NCI-H82 treated with DMSO at 0.1 percent for 48 hours (cell line): ENCODE data around the gene S100A12.

Source experiments
- DNase-seq: peaks from one replicate; lab custom pipeline; 2025; ENCODE audit not compliant: unreplicated experiment; lab: John Stamatoyannopoulos, UW

The S100A12 gene

DNA sequence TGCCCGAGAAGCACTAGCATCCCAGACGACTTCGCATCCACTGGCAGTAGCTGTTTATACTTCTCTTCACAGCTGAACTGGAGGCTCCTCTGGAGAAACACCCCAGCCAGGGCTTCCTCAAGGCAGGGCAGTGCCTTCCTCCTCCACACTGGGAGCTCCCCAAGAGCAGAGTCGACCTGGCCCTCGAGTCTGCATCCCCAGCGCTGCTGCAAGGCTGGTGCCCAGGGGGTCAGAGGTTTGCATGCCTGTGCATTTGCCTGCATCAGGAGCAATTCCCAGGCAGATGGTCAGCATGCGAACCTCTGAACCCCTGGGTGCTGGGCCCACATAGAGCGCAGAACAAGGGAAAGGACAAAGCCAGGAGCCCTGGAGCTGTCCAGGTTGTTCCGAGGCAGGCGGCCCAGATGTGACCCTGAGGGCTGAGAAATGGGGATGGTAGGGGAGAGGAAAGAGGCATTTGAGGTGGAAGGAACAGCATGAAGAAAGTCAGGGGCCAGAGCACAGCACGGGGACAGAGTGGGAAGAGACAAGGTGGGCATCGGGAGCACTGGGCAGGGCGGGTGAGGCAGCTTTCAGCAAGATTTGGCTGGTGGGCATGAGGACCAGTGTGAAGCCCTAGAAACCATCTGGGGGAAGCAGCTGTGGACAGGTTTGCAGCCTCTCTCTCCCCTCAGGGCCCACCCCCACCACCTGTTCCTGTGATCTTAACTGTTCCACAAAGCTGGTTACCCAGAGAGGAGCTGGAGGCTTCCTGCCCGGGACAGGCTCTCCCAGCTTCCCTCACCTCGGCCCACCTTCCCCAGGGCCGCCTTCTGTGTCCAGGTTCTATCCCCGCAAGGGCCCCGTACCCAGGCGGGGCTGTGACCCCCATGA lies 21.9 kb upstream of the S100A12 start:
- peak; percentile 31 for DNase-seq

DNA sequence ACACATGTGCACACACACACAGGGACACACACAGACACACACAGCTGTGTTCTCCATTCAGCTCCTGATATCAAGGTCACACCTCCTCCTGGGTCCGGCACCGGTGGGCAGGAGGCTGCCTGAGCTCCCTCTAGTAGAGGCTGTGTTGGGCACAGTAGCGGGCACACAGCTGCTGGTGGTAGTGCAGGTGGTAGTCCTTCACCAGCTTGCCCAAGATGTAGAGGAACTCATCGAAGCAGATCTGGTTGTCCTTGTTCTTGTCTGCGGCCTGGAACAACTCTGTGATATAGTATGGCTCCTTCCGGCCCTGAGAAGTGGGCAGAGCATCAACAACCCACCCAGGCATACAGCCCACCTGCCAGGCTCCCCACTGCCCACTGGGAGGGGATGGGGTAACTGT lies 21.0 kb upstream of the S100A12 start:
- no peak for DNase-seq

DNA sequence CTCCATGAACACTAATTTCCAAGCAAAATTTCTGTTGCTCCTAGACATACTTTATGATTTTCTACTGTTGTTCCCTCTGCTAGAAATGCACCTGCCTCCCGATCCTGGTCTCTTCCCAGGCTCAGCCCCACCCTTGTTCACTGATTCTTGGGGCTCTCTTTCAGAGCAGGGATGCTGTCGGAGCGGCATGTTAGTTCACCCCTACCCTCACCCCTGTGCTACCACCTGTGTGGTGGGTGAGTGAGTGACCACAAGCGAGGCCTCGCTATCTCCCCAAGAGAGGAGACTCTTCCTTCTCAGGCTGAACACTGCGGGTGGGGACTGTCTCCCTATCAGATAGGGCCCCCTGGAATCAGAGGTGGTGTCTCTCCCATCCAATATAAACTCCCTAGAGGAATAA lies 20.4 kb upstream of the S100A12 start:
- DNase-seq: no peak

DNA sequence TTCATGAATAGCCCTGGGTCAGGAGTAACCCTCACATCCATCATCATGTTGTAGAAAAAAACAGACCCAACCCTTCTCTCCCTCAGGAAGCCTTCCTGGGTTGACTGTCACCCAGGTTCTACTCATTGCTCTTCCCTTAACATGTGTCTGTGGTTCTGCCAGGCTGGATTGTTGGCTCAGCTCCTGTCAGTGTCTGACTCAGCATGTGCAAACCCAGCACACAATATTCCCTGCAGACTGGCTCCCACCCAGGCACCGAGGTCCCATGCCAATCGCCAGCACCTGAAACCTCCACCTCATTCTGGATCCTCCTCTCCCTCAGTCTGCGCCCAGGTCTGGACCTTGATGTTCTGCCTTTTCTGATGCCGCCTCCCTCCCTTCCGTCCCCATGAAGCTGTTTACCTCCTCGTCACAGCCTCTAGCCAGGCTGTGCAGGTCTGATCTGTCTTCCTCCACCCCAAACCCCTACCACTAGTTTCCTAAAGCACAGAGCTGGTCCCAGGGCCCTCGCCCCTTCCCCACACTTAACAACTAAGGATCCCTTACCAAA lies 19.8 kb upstream of the S100A12 start:
- DNase-seq: no peak

DNA sequence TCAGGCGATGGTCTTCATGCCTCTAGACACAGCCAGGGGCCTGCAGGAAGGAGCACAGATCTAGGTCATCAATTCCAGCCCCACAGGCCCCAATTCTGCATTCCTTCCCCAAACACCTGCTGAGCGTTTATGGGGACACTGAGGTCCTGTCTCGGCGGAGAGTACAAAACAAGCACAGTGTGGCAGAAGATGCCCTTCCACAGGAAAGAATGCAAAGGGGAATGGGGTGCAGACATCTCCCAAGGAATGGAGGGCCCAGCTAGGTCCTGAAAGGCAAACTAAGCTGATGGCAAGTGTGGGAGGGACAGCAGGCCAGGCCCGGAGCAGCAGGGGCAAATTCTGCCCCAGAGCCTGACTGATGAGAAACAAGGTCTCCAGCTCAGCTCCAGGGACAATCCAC lies 19.0 kb upstream of the S100A12 start:
- no peak for DNase-seq

DNA sequence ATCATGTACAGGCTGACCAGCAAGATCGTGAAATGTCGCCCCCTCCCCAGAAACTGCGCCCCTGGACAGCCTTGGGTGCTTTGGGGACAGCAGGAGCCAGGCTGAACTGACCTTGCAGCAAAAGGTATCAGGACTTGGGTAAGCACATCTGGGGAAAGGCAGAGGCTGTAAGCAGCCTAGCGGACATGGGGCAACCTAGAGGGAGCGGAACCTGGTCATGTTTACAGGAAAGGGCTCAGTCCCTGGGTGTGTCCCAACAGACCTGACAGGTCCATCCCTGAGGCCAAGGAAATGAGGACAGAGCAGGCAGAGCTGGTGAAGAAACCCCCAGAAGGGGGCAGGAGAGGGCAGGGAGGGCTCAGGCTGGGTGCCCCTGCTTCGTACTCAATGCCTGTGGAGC lies 18.5 kb upstream of the S100A12 start:
- DNase-seq: no peak

DNA sequence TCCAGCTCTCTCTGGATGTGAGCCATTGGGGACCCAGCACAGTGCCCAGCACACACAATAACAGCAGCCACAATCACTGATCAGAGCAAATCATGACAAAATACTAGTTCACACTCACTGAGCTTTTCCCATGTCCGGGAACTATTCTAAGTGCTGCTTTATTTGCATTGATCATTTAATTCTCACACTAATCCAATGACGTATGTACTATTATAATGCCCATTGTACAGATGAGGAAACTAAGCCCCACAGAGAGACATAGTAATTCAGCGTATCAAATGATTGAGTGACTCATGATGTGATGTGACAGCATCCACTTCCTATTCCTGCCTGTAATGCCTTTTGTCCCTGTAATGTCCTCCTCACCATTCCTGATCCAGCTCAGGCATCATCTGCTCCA lies 17.4 kb upstream of the S100A12 start:
- DNase-seq: no peak

DNA sequence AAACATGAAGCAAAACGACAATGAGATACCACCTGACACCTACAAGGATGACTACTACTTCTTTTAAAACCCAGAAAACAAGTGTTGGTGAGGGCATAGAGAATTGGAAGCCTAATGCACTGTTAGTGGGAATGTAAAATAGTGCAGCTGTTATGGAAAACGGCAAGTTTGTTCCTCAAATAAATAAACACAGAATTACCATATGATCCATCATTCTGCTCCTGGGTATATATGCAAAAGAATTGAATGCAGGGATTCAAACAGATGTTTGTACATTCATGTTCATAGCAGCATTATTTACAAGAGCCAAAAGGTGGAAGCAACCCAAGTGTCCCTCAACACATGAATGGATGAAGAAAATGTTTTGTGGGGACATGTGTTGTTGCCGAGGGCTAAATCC lies 16.8 kb upstream of the S100A12 start:
- no peak for DNase-seq

DNA sequence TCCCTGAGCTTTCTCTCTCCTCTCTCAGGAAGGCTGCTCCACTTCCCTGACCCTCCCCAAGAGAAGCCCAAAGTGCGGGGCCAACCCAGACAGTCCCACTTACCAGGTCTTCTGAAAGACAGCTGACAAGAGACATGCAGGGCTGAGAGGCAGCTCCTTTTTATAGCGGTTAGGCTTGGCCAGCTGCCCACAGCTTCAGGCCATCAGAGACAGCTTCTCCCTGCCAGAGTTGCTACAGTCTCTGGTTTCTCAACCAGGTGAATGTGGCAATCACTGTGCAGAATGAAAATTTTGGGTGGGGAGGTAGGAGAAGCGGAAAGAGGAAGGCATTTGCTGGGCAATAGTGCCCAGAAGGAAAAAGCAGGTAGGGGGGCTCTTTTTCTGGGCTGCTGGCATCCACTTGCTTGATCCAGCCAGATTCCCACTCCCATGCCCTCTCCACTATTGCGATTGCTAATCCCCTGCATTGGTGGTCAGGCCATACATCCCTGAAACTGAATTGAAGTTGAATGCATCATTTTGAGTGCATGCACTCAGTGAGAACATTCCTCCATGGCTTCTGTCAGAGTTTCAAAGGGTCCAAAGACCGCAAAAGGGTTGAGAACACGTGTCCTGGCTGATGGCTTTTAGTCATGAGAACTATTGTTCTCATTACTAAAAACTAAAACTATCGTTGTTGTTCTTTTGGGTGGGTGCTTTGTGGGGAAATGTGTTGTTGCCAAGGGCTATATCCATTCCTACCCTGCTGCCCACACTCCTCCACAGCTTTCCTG lies 15.7 kb upstream of the S100A12 start, which contains the start of gene S100A8:
Gene S100A8, minus strand, starts transcription at position 136 of the 773 bp plus-strand sequence. CDS start 538 bp downstream, outside the sequence.
- no peak for DNase-seq

DNA sequence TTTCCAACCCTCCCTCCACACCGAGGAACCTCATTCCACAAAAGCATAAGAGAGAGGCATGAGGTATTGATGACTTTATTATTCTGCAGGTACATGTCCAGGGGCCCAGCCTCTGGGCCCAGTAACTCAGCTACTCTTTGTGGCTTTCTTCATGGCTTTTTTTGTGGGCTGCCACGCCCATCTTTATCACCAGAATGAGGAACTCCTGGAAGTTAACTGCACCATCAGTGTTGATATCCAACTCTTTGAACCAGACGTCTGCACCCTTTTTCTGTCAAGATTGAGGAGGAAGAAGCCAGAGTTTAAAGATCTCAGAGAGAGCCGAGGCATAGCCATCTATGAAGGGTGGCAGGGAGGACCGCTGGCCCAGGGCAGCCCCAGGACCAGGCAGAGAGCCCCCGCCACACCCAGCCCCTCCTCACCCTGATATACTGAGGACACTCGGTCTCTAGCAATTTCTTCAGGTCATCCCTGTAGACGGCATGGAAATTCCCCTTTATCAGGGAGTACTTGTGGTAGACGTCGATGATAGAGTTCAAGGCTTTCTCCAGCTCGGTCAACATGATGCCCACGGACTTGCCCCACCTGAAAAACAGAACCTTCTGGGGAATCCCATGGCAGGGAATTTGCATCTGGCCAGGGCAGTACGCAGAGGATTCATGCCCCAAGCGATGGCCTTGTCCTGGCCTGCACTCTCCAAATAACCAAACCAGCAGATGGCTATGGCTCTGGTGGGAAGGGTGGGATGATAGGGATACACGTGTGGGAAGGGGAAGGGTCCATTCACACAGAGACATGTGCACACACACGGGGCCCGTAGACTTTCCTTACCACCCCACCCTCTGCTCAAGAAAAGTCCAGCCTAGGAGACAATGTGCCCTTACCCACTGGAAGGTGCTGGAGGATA lies 14.8 kb upstream of the S100A12 start:
- no peak for DNase-seq

DNA sequence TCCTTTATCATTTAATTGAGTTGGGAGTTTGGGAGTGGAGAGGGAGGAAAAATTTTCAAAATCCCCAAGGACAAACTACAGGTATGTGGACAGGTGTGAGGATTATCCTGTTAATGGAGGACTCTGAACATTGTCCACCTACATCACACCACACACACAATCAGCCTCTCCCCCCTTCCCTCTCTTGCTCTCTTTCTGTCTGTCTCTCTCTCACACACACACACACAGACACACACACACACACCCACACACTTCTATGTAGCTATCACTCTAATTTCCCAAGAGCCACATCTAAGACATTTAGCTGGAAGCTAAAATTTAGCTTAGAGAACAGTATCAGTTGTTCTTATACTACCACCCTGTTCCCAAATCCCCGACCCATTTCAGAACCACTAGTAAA lies 14.0 kb upstream of the S100A12 start:
- no peak for DNase-seq

DNA sequence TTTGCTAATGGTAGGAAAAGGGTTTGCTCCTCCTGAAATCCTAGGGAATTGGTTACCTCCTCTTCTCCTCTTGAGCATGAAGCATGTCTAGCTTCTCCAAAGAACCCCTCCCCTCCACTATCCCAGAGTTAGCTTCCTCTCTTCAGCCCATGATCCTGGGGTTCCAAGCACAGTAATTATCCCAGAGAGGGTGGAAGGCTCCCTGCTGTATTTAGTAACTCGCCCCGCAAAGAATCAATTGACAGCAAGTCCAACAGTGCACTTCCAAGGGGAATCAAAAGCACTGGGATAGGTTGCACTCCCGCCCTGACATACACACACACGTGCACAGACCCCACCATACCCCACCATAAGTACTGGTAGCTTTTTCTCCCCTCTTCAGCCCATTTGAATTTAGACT lies 12.4 kb upstream of the S100A12 start:
- DNase-seq: no peak

DNA sequence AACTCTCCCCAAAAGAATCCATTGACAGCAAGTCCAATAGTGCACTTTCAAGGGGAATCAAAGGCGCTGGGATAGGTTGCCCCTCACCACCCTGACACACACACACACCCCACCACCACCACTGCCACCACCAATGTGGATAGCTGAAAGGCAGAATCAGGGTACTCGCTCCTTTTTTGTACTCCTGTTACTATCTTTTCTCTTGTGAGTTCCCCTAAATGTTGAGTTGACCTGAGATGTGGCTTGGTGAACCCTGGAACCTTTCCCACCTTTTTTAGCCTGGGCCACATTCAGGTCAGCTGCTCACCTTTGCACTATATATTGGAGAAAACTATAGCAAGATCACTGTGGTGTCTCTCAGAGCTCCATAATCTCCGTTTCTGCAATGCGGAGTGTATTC lies 11.6 kb upstream of the S100A12 start:
- no peak for DNase-seq

DNA sequence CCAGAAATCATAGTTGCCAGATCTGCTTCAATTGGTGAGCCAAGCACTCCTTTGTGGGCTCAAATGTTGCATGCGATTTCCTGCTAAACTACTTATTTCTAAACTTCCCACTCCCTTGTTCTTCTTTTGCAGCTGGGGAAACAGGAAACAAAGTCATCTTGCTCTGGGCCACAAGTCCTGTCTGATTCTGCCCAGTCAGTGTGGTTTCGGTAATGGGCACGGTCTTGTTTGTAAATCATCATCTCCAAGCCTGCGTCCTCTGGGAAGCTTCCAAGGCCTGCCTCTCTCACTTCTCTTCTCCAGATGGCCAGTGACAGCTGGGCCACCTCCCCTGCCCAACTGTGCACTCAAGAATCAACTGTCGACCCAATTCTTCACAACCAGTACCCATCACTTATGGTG lies 11.1 kb upstream of the S100A12 start:
- no peak for DNase-seq

DNA sequence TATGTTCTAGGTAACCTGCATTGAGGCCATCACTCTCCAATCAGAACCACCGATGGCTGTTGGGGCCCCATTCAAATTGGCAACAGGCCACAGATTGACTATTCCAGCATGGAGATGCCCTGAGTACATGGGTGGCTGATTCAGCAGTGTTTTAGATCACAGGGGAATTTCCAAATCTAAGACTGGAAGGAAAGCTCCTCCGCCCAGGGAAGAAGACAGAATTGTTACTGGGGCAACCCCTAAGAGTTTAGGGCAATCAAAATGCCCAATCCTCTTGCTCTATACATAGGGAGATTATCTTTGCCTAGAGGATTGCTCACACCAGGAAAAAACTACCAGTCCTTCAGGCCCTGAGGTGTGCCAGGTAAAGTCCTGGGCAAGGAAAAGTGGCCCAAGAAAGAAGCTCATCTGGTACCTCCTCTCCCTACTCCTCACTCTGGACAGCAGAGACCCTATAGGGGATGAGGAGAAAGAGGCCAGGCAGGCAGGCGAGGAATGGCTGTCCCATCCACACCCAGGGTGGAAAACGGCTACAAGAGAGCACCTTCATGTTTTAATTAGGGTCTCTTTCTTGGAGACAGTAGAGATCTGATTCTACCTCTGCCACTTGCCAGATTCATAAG lies 9.6 kb upstream of the S100A12 start:
- DNase-seq: no peak

DNA sequence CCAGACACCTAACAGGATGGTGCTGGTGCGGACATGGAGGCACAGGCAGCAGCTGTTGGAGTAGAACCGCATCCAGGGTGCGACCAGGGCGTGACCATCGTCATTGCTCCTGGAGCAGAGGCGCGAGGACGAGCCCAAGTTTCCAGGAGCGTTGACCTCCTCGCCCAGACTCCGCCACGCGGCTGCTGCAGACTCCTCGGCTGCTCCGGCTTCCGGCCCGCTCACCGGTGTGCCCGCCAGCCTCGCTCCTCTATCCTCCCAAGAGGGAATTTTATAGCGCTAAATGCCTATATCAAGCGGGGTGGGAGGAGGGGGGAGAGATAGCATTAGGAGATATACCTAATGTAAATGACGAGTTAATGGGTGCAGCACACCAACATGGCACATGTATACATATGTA lies 5.3 kb upstream of the S100A12 start:
- DNase-seq: no peak

DNA sequence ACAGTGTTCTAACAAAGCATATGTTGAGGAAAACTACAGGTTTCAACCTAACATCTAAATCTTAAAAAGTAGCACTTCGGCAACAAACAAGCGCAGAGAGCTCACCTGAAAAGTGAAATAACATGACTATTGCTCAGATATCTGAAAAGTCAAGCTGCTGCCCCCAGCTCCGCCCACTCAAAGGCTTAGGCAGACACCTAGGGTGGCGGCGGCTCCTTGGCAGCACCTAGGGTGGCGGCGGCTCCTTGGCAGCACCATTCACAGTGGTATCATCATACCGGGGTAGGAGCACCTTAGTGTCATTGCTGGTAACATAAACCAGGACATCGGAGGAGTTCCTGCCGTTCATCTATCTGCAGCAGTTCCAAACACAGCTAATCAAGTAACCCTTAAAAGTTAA lies 4.2 kb upstream of the S100A12 start:
- DNase-seq: no peak

DNA sequence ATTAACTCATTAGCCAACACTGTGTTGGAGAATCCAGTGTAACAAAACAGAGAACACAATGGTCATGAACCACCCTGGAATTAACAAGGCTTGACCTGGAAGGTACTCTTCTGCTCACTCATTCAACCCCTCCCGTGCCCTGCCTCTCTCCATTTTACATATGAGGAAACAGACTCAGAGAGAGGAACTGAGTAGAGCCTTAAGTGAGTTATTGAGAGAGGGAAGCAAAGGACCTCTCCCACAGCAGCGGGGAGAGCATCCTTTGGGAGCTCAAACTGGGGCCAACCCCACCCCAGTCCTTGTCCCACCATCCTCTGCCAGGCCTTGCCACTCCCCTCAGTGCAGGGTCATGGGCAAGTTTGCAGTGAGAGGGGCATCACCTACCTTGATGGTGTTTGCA lies 1.4 kb downstream of the S100A12 start:
- no peak for DNase-seq

DNA sequence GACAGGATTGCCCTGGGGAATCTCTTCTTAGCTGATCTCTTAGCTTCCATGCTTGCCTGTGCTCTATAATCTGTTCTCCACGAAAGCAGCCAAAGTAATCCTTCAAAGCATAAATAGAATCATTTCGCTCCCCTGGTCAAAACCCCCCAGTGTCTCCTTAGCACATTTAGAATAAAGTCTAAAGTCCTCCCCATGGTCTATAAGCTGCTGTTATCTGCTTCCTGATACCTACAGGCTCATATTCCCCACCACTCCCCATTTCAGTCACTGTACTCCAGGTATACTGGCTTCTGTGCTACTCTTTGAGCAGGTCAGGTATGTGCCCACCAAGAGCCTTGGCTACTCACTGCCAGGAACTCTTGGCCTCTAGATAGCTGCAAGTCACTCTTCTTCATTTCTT lies 2.9 kb downstream of the S100A12 start:
- no peak for DNase-seq

DNA sequence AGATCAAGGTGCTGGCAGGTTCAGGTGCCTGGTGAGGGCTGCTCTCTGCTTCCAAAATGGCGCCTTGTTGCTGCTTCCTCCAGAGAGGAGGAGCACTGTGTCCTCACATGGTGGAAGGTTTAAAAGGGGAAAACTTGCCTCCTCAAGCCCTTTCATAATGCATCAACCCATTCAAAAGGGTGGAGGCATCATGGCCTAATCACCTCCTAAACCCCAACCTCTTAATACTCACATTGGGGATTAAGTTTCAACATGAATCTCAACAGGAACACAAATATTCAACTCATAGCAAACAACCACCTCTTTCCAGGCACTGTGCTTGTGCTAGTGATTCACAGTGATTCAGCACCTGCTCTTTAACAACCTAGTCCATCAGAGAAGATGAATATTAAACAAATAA lies 4.2 kb downstream of the S100A12 start:
- DNase-seq: no peak

DNA sequence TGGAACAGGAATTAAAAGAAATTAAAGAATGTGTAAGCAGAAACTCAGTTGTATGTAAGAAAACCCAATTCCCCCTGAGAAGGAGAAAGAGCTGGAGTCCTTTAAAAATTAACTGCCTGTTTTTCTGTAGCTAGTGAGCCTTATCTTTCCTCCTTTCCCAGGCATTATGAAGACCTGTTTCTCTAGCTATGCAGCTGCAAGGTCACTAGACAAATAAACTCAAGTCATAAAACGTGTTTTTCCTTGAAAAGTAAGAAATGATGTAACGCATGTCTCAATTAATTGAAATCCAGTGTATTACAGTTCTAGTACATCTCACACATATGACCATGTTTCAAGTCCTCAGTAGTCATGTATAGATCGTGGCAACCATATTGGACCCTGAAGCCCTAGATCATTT lies 5.3 kb downstream of the S100A12 start:
- DNase-seq: no peak
